IMR-90 (cell line): ENCODE results near the gene NTM. TPM values are rescaled to one million over a fixed set of nuclear protein-coding genes. Genes with fewer than 3 reads are reported as not detected.

ENCODE experiments used
- ATAC-seq: fragments of 200-7000 bp; cut with Tn5 transposase; 2 replicates; pipeline ENCODE4 v1.9.1; 2020; ENCODE audit warnings: low read depth, mild to moderate bottlenecking, moderate library complexity
- BruUV-seq: library from RNA; stranded (reverse); fragments of 400-500 nt; replicated peaks from 2 replicates; lab custom pipeline; 2021; lab: Mats Ljungman, UMichigan
- CTCF ChIA-PET: fragments of 300-600 bp; formaldehyde crosslinking; extraction: SDS; loops from one replicate; lab custom pipeline; 2021; ENCODE audit warnings: antibody characterized with exemption; lab: Yijun Ruan, JAX
- POLR2A ChIA-PET: fragments of 300-600 bp; sonication (Branson Sonifier 250); formaldehyde crosslinking; loops from one replicate; lab custom pipeline; 2022; ENCODE audit warnings: antibody characterized with exemption; ENCODE audit not compliant: unreplicated experiment; lab: Charles Lee
- DNase-seq: peaks from one replicate; pipeline ENCODE4 v3.0.0; 2013
- H2AFZ ChIP-seq: replicated peaks from 2 replicates; pipeline ENCODE3; 2013; ENCODE audit warnings: low read length, mild to moderate bottlenecking; ENCODE audit not compliant: poor library complexity
- H2AK5ac ChIP-seq: 2 replicates; pipeline ENCODE4 v1.6.1; 2013; ENCODE audit warnings: low read depth, low read length, inconsistent platforms
- H2AK9ac ChIP-seq: replicated peaks from 2 replicates; pipeline ENCODE3; 2013; ENCODE audit warnings: mild to moderate bottlenecking, low read depth, low read length, moderate library complexity; ENCODE audit not compliant: poor library complexity
- H2BK120ac ChIP-seq: 2 replicates; pipeline ENCODE4 v1.6.1; 2013; ENCODE audit warnings: low read depth, low read length, inconsistent platforms
- H2BK15ac ChIP-seq: 3 replicates; pipeline ENCODE4 v1.6.1; 2013; ENCODE audit warnings: low read depth, low read length, inconsistent platforms
- H2BK20ac ChIP-seq: 2 replicates; pipeline ENCODE4 v1.6.1; 2013; ENCODE audit warnings: low read depth, mild to moderate bottlenecking, inconsistent platforms, low read length, moderate library complexity
- H2BK5ac ChIP-seq: 2 replicates; pipeline ENCODE4 v1.6.1; 2013; ENCODE audit warnings: mild to moderate bottlenecking, low read depth, low read length, inconsistent platforms; ENCODE audit not compliant: poor library complexity, severe bottlenecking
- H3K14ac ChIP-seq: replicated peaks from 2 replicates; pipeline ENCODE4 v1.6.1; 2013; ENCODE audit warnings: low read depth, low read length, inconsistent platforms
- H3K18ac ChIP-seq: 2 replicates; pipeline ENCODE4 v1.6.1; 2013; ENCODE audit warnings: low read depth, low read length, control low read depth
- H3K23ac ChIP-seq: 2 replicates; pipeline ENCODE4 v1.6.1; 2013; ENCODE audit warnings: low read depth, low read length, inconsistent platforms
- H3K27ac ChIP-seq: 2 replicates; pipeline ENCODE4 v1.5.1; 2013; ENCODE audit warnings: mild to moderate bottlenecking, control low read depth, low read length; ENCODE audit not compliant: insufficient read depth
- H3K27me3 ChIP-seq: 2 replicates; pipeline ENCODE4 v1.6.1; 2013; ENCODE audit warnings: low read length; ENCODE audit not compliant: control insufficient read depth, insufficient read depth
- H3K36me3 ChIP-seq: 2 replicates; pipeline ENCODE4 v1.6.1; 2013; ENCODE audit warnings: low read length, mixed read lengths; ENCODE audit not compliant: control insufficient read depth, insufficient read depth
- H3K4ac ChIP-seq: 2 replicates; pipeline ENCODE4 v1.6.1; 2013; ENCODE audit warnings: low read depth, low read length, inconsistent platforms
- H3K4me1 ChIP-seq: 2 replicates; pipeline ENCODE4 v1.6.1; 2013; ENCODE audit warnings: low read length, mixed read lengths; ENCODE audit not compliant: control insufficient read depth, insufficient read depth
- H3K4me2 ChIP-seq: 2 replicates; pipeline ENCODE4 v1.6.1; 2013; ENCODE audit warnings: low read depth, mild to moderate bottlenecking, control low read depth, low read length, moderate library complexity
- H3K4me3 ChIP-seq: 2 replicates; pipeline ENCODE4 v1.5.1; 2013; ENCODE audit warnings: low read depth, mild to moderate bottlenecking, control low read depth, low read length, moderate library complexity; ENCODE audit not compliant: insufficient read depth
- H3K56ac ChIP-seq: 2 replicates; pipeline ENCODE4 v1.6.1; 2013; ENCODE audit warnings: low read length, inconsistent platforms; ENCODE audit not compliant: insufficient read depth; ENCODE audit errors: extremely low read depth
- H3K79me1 ChIP-seq, 2 experiments: 2 replicates each; pipeline ENCODE4 v1.6.1; 2013; ENCODE audit warnings: low read length in 2 of 2, inconsistent platforms in 1 of 2, low read depth in 1 of 2
- H3K9ac ChIP-seq: 2 replicates; pipeline ENCODE4 v1.6.1; 2013; ENCODE audit warnings: low read depth, low read length, control low read depth
- H3K9me1 ChIP-seq: 2 replicates; pipeline ENCODE4 v1.6.1; 2013; ENCODE audit warnings: low read length, inconsistent platforms; ENCODE audit not compliant: insufficient read depth
- H3K9me3 ChIP-seq: 2 replicates; pipeline ENCODE4 v1.6.1; 2013; ENCODE audit warnings: low read length; ENCODE audit not compliant: control insufficient read depth, insufficient read depth
- H4K20me1 ChIP-seq: 2 replicates; pipeline ENCODE4 v1.6.1; 2013; ENCODE audit warnings: low read length, inconsistent platforms; ENCODE audit not compliant: insufficient read depth
- H4K5ac ChIP-seq: 2 replicates; pipeline ENCODE4 v1.6.1; 2013; ENCODE audit warnings: mild to moderate bottlenecking, low read depth, low read length, control low read depth
- H4K8ac ChIP-seq, 2 experiments: 2 replicates each; pipeline ENCODE4 v1.6.1; 2013; ENCODE audit warnings: low read depth in 2 of 2, low read length in 2 of 2, control low read depth in 1 of 2, inconsistent platforms in 1 of 2
- H4K91ac ChIP-seq: 2 replicates; pipeline ENCODE4 v1.6.1; 2013; ENCODE audit warnings: low read depth, low read length, inconsistent platforms; ENCODE audit not compliant: insufficient read depth
- CHD1 ChIP-seq: IDR thresholded peaks from 2 replicates; pipeline ENCODE4 v1.6.1; 2012; ENCODE audit warnings: low read depth, low read length, improper control_type of control experiment
- MAZ ChIP-seq: IDR thresholded peaks from 2 replicates; pipeline ENCODE4 v1.6.1; 2012; ENCODE audit warnings: low read depth, mild to moderate bottlenecking, low read length, improper control_type of control experiment, moderate library complexity, borderline replicate concordance
- NFE2L2 ChIP-seq: fragments of 150-350 bp; IDR thresholded peaks from 2 replicates; pipeline ENCODE4 v1.6.1; 2016; ENCODE audit warnings: low read depth, mild to moderate bottlenecking, low read length
- POLR2A ChIP-seq: IDR thresholded peaks from 2 replicates; pipeline ENCODE4 v1.6.1; 2012; ENCODE audit warnings: mild to moderate bottlenecking, low read depth, low read length
- RAD21 ChIP-seq: IDR thresholded peaks from 2 replicates; pipeline ENCODE4 v1.6.1; 2012; ENCODE audit warnings: low read length, improper control_type of control experiment
- RCOR1 ChIP-seq: IDR thresholded peaks from 2 replicates; pipeline ENCODE4 v1.6.1; 2012; ENCODE audit warnings: mild to moderate bottlenecking, low read length, improper control_type of control experiment; ENCODE audit not compliant: insufficient replicate concordance
- SMC3 ChIP-seq: fragments of 150-350 bp; IDR thresholded peaks from 2 replicates; pipeline ENCODE4 v1.6.1; 2016; ENCODE audit warnings: low read depth, mild to moderate bottlenecking, antibody characterized with exemption, low read length, moderate library complexity
- WGBS, 2 experiments: methylation state at CpG; one replicate each; pipeline versions ENCODE4 v1.1.5 to v1.1.7; 2013; ENCODE audit warnings: missing lambda C conversion rate in 2 of 2; ENCODE audit not compliant: insufficient read length in 1 of 2; ENCODE audit errors: extremely low coverage in 2 of 2; 5-methylcytosine and 5-hydroxymethylcytosine counted together
- dilution Hi-C: fragments of 300-500 bp; cut with HindIII; formaldehyde crosslinking; loops from one replicate; pipeline ENCODE4 v1.14.3; 2018; ENCODE audit warnings: low sequenced_read_pairs; ENCODE audit not compliant: unreplicated experiment
- in situ Hi-C: fragments of 300-500 bp; cut with MboI; formaldehyde crosslinking; loops from 3 replicates; pipeline ENCODE4 v1.14.3; 2019; ENCODE audit warnings: low sequenced_read_pairs, inconsistent platforms, mixed read lengths
- intact Hi-C: fragments of 100-400 bp; cut with micrococcal nuclease; formaldehyde crosslinking; loops from 2 replicates; pipeline ENCODE4 v1.10.0; 2022
- polyA plus RNA-seq, 3 experiments: library from polyadenylated mRNA; depleted of rRNA; stranded (reverse); fragments of >200 nt; gene quantifications; 2 replicates each; pipeline ENCODE4 v1.2.3, GENCODE V29; 2012; ENCODE audit warnings: low replicate concordance in 1 of 3
- total RNA-seq: library from RNA; depleted of rRNA; stranded (reverse); fragments of >200 nt; gene quantifications from 2 replicates; pipeline ENCODE4 v1.2.3, GENCODE V29; 2012
- TF ChIP-seq, protein P1 (sequence below): fragments of 150-350 bp; IDR thresholded peaks from 2 replicates; pipeline ENCODE4 v1.6.1; 2016; ENCODE audit warnings: low read depth, mild to moderate bottlenecking, low read length, moderate library complexity, borderline replicate concordance

The NTM gene
- total and polyA plus RNA-seq, 2 of the 4 experiments (the other 2 are of a cell fraction) = 19.5 to 25.5 TPM

DNA sequence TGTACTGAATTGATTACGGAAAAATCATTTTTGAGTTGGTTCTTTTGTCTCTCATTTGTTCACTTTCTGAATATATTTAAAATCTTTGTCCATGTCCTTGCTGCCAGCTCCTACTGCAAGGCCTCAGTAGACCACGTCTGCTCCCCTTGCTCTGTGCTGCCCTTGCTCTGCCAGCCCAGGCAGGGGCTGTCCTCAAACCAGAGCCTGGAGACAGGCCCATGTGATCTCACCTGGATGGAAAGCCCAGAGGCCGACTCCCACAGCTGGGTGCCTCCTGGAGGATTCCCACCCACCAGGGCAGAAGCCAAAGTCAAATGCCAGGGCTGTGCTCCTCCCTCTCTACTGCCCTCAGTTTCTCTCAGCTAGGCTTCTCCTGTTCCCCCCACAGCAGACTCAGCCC is 141.8 kb downstream of the NTM start:
- no peak overlapping the region for H3K14ac ChIP-seq
- H3K9ac ChIP-seq = no peak overlapping the region
- H3K27ac ChIP-seq = no peak overlapping the region
- no peak overlapping the region for H3K4me2 ChIP-seq
- H2BK120ac ChIP-seq = no peak overlapping the region
- H2AFZ ChIP-seq = no peak overlapping the region
- TF ChIP-seq RAD21 = no peak
- TF ChIP-seq SMC3 = no peak
- no peak for TF ChIP-seq MAZ
- no peak for TF ChIP-seq RCOR1
- TF ChIP-seq POLR2A = no peak
- TF ChIP-seq CHD1 = no peak
- TF ChIP-seq, protein P1, sequence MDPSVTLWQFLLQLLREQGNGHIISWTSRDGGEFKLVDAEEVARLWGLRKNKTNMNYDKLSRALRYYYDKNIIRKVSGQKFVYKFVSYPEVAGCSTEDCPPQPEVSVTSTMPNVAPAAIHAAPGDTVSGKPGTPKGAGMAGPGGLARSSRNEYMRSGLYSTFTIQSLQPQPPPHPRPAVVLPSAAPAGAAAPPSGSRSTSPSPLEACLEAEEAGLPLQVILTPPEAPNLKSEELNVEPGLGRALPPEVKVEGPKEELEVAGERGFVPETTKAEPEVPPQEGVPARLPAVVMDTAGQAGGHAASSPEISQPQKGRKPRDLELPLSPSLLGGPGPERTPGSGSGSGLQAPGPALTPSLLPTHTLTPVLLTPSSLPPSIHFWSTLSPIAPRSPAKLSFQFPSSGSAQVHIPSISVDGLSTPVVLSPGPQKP = no peak
- no peak for TF ChIP-seq NFE2L2
- no peak overlapping the region for H2BK5ac ChIP-seq
- H3K36me3 ChIP-seq = no peaks in the 10 kb centered on the region
- intact Hi-C loops = loop anchor here (5.0 kb wide), 1 partner anchor 485 kb away; no protein-coding TSS in a partner anchor
- no peak overlapping the region for H4K5ac ChIP-seq
- no peaks in the 10 kb centered on the region for H3K4me1 ChIP-seq
- H3K9me3 ChIP-seq = no peaks in the 10 kb centered on the region
- ChIA-PET POLR2A (no interaction called here), CTCF (no interaction called here)
- no CpG with 5 or more reads among the region's 3 CpGs for WGBS, 2 experiments
- no peak overlapping the region for H3K18ac ChIP-seq
- H2AK9ac ChIP-seq = no peak overlapping the region
- in situ Hi-C loops = loop anchor here (25.0 kb wide), 1 partner anchor 450 kb away; no protein-coding TSS in a partner anchor
- no peak for DNase-seq
- H2AK5ac ChIP-seq = no peak overlapping the region
- no peak for ATAC-seq
- dilution Hi-C loops = no loop called here
- H4K20me1 ChIP-seq = no peaks in the 10 kb centered on the region
- no peak overlapping the region for H2BK20ac ChIP-seq
- H4K91ac ChIP-seq = no peak overlapping the region
- H3K9me1 ChIP-seq = no peaks in the 10 kb centered on the region
- H3K79me1 ChIP-seq = no peaks in the 10 kb centered on the region
- H3K23ac ChIP-seq = no peak overlapping the region
- H3K56ac ChIP-seq = no peak overlapping the region
- H3K4me3 ChIP-seq = no peak overlapping the region
- no peak overlapping the region for H2BK15ac ChIP-seq
- H3K27me3 ChIP-seq = no peaks in the 10 kb centered on the region
- no peak overlapping the region for H4K8ac ChIP-seq
- no TSS peak for BruUV-seq
- no peak overlapping the region for H3K4ac ChIP-seq
